GM18909 (cell line): ENCODE measurements around the gene SIX1.
A peak's percentile ranks its signal among the peaks of the same experiment; 100 is the strongest.

Experiments
- ATAC-seq: cut with Tn5 transposase; IDR thresholded peaks from one replicate; pipeline ENCODE4 v1.9.1; 2021; ENCODE audit warnings: mild to moderate bottlenecking; ENCODE audit not compliant: unreplicated experiment, poor library complexity

SIX1 gene

DNA sequence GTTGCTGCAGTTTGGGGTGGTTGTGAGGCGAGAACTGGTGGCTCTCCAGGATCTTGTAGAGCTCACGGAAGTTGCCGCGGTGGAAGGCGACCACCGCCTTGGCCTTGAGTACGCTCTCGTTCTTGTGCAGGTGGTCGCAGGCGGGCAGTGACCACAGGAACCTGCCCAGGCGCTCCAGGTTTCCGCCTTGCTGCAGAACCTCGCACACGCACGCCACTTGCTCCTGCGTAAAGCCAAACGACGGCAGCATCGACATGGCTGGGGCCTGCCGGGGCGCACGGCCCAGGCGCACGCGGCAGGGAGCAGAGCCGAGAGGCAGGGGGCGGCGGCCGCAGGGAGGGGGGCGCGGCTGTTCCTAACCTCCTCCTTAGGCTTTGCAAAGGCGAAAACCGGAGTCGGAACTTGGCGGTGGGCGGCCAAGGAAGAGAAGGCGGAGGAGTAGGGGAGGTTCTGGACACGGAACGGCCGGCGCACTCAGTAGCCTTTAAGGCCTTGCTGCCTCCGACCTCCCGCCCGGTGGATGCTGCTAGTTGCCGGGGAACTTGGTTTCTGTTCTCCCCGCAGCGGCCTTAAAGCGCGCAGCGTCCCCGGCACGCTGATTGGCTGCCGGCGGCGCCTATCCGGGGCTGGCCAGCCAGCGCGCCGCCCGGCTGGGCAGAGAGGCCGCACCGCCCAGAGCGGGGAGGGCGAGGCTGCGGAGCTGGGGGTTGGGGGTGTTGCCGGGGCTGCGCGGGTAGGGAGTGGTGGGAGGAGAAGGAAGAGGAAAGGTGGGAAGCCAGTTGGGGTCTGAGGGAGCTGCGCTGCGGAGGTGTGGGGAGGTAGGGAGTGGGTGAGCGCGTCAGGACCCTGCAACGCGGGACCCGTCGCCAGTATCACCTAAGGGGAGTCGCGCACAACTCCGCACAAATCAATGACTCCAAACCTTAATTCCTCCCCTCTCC is at the start of gene SIX1:
Gene SIX1, minus strand, starts transcription at position 544 of the 941 bp plus-strand sequence. Its CDS starts 288 bp downstream, at position 256.
- peak; percentile 69 for ATAC-seq

DNA sequence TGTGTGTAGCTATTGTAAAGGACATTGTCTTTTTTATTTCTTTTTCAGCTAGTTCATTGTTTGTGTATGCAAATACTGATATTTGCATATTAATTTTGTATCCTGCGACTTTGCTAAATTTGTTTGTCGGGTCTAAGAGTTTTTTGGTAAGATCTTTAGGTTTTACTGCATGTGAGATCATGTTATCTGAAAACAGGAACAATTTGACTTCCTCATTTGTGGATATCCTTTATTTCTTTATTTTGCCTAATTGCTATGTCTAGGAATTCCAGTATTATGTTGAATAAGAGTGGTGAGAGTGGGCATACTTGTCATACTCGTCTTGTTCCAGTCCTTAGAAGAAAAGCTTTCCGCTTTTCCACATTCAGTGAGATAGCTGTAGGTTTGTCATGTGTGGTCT is 46.0 kb upstream of the SIX1 start:
- no peak for ATAC-seq

DNA sequence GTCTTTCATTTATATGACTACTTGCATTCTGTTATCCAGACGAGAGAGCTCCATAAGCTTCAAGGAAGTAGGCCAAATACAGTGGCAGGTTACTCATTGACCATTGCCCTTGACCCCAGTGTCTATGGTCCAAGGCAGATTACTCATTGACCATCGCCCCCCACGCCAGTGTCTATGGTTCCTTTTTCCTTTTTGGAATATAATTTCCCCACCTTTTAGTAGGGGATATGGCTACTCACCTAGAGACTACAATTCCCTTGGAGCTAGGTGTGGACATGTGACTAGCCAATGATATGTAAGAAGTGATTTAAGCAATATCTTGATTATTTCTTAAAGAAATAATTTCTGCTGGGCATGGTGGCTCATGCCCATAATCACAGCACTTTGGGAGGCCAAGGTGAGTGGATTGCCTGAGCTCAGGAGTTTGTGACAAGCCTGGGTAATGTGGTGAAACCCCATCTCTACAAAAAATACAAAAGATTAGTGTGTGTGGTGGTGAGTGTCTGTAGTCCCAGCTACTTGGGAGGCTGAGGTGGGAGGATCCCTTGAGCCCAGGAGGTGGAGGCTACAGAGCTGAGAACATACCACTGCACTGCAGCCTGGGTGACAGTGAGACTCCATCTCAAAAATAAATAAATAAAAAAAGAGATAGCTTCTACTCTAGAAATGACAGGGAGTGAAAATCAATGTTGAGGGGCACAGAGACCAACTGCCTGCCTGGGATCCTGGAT is 42.3 kb upstream of the SIX1 start:
- no peak for ATAC-seq

DNA sequence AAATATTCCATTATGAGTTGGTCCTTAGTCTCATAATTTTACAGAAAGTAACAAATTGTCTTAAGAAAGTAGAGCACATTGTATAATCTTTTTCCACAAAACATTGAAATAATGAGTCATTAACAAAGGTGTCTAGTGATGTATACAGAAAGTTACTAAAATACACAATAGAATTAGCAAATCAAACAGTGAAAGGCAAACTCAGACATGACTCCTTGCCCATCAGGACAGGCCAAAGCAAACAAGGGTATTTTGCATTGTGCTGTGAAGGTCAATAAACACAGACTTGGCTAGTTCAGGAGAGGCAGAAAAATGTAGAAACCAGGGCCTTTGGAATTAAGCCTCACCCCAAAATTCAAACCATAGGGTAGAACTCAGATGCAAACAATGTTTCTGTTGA is 37.6 kb upstream of the SIX1 start:
- no peak for ATAC-seq

DNA sequence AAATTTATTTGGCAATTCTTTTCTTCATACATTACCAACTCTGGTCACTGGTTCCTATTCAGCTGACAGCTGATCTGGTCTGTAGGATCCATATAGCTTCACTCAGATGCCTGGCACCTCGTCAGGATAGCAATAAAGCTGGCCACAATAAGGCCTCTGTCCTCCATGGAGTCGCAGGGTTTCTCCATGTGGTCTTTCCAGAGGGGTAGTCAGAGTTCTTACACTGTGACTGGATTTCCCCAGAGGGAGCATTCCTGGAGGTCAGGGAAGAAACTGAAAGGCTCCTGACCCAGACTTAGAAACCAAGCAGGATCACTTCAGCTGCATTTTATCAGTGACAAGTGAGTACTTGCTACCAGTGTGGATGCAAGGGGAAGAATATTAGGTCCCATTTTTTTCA is 34.9 kb upstream of the SIX1 start:
- ATAC-seq: no peak

DNA sequence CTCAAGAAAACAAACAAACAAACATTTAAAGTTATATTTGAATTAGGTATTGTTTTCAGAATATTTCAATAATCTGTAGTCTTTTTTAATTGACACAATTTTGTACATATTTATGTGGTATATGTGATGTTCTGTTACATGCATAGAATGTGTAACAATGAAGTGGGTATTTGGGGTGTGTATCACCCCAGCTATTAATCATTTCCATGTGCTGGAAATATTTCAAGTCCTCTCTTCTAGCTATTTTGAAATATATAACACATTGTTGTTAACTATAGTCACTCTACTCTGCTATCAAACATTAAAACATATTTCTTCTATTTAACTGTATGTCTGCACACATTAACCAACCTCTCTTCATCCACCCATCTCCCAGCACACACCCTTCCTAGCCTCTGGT is 32.0 kb upstream of the SIX1 start:
- ATAC-seq: no peak

DNA sequence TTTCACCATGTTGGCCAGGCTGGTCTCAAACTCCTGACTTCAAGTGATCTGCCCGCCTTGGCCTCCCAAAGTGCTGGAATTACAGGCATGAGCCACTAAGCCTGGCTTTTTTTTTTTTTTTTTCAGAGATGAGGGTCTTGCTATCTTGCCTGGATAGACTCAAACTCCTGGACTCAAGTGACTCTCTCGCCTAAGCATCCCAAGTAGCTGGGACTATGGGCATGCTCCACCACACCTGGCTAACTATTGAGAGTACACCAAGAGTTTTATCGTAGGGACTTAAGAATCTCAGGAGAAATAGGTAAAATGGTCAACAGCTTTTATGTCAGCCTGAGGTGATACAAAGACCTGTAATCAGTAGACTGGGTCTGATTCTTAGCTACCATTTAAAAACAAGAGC is 31.2 kb upstream of the SIX1 start:
- no peak for ATAC-seq

DNA sequence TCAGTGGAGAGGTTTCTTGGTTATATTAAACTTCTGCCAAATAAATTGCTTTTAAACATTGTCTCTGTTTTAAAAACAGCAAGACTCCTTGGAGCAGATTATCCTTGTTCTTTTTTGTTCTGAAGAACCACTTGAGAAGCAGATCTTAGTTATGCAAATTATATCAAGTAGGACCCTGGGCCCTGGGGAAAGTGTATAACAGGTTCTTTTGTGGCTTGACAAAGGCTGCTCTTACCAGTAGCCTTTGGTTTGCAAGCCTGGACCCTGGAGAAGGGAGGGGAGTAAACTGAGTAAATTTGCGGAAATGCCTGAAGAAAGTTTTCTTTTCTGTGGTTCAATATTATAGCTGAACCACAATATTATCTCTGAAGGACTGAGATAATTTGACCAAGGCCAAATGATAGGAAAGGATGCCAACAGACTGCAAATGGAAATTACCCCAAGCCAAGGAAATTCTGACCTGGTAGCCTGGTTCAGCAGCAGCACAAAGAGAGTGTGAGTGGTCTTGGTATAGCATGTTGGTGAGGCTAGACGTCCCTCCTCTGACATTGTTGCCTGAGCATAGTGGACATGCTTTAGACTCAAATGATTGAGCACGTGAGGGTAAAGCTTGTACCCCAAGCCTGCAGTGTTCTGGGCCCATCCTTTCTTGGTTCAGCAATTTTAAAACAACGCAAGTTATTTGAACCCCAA is 30.4 kb upstream of the SIX1 start:
- ATAC-seq: no peak

DNA sequence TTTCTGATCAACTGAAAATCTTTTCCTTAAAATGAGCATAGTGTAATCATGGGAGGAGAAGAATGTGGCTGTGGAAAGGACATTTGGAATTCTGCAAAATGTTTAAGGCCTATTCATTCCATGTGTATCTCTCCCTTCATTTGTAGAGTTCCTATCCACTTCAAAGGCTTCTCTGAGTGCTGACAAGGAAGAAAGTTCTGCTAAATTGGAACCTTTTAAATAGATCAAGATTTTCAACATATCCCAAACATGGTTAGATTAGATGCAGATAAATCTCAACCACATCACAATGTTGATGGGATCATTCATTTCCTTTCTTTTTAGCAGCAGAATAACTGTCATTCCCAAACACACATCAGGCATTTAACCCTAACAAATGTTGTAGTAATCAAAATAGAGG is 28.4 kb upstream of the SIX1 start:
- ATAC-seq: no peak

DNA sequence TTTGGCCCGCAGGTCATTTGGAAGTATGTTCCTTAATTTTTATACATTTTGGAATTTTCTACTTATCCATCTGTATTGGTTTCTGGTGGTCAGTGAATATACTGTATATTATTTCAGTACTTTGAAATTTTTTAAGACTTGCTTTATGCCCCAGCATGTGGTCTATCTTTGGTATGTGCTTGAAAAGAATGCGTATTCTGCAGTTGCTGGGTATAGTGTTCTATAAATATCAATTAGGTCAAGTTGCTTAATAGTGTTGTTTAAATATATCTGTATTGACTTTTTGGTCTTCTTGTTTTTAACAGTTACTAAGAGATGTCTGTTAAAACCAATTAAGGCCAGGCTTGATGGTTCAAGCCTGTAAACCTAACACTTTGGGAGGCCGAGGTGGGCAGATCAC is 21.7 kb upstream of the SIX1 start:
- ATAC-seq: no peak

DNA sequence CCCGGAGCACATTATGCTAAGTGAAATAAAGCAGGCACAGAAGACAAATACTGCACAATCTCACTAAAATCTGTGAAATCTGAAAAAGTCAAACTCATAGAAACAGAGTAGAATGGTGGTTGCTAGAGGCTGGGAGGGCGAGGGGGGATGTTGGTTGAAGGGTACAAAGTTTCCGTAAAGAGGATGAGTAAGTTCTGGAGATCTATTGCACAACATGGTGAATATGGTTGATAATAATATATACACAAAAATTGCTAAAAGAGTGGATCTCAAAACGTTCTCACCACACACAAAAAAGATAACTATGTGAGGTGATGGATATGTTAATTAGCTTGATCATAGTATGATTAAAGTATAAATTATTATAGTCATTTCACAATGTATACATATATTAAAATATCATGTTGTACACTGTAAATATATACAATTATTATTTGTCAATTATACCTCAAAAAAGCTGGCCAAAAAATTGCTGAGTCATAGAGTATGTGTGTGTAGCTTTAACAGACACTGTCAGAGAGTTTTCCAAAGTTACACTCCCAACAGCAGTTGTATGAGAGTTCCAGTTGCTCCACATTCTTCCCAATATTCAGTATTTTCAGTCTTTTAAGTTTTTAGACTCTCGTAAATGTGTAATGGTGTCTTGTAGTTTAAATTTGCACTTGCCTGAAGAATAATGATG is 19.3 kb upstream of the SIX1 start:
- ATAC-seq: no peak

DNA sequence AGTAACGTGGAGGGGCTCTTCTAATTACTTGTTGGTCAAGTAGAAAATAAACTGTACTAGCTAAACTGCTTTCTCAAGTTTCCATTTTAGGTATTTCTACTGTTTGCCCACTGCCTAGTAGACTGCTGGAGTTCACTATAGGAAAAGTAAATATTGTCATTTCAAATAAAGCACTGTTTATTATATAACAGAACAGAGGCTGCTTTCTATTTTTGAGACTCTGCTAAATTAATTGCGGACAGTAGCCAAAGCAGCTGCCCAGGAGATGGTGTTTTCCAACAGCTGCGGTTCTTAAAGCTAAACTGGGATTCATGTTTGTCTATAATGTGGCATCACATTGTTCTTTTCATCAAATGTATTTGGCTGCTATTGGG is 15.9 kb upstream of the SIX1 start:
- ATAC-seq: no peak

DNA sequence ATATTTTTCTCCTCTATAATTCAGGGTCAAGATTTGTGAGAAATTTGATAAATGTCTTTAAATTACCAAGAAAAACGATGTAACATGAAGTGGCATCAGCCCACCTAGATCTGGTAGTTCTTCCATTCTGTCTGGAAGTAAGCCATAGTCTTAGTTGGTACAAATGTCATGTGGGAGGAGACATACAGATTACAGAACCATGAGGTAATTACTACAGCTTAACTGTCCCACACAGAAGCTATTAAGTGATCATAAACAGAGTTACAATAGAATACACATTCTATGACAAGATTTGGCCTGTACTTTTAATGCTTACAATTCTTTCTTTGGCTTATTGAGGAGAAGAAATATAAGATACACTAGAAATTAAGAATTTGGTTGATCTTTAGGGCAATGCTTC is 13.7 kb upstream of the SIX1 start:
- ATAC-seq: no peak

DNA sequence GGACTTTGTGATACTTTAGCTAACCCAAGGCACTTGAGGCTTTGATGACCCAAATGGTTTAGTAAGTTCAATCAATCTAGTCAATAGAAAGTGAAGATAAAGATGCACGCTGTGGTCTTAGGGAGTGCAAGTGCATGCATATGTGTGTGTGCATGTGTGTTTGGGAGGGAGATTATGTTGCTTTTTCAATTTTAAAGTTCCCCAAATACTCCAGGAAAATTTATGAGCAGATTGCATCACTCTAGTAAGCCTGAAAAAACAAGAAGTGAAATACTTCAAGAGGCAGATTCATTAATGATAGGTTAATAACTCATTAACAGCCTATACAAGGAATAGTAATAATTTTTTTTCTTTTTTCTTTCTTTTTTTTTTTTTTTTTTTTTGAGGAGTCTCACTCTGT is 12.4 kb upstream of the SIX1 start:
- no peak for ATAC-seq

DNA sequence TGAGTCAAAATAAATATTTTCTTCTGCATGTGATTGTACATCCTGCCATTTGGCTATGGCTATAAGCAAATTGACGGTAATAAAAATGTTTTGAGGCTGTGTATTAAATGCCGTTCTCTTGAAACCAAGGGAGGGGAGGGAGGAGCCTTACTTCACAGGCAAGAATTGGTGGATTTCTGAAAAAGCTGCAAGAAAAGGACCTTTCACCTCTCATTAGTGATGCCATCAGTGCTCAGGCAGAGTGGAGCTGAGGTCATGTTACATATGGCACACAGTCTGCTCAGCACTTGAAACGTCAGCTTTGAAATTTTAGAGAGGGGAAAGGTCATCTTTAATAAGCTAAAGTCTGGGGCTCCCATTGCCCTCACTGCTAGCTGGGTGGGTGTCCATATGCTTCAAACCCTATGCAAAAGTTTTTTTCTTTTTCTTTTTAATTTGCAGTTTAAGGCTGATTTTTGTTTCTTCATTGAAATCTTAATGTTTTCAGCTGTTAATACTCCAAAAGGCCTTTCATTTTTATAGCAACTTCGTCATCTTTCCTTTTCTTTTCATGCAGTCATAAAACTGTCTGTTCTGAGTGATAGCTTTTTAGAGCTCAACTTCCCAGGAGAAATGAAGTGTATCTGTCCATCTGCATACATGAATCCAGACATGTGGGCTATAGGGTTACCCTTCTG is 9.8 kb upstream of the SIX1 start:
- no peak for ATAC-seq

DNA sequence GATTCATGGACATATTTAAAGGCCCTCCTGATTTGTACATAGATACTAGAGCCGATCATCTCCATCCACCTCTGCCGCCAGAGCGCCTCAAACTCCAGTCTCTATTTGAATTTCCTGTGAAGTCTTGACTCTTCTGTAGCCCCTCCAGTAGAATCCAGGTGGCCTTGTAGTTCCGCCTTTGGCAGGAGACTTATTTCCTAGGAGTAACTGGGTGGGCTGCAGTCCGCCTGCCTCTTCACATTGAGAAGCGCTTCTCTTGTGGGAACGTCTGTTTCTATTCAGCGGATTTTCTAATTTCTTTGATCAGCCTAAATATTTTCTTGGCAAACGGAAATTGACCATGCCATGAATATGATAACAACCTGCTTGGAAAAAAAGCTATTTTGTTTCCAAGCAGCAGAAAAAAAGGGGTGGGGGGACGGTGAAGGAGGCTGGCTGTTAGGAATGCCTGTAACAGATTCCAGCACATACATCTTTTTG is 9.0 kb upstream of the SIX1 start:
- no peak for ATAC-seq

DNA sequence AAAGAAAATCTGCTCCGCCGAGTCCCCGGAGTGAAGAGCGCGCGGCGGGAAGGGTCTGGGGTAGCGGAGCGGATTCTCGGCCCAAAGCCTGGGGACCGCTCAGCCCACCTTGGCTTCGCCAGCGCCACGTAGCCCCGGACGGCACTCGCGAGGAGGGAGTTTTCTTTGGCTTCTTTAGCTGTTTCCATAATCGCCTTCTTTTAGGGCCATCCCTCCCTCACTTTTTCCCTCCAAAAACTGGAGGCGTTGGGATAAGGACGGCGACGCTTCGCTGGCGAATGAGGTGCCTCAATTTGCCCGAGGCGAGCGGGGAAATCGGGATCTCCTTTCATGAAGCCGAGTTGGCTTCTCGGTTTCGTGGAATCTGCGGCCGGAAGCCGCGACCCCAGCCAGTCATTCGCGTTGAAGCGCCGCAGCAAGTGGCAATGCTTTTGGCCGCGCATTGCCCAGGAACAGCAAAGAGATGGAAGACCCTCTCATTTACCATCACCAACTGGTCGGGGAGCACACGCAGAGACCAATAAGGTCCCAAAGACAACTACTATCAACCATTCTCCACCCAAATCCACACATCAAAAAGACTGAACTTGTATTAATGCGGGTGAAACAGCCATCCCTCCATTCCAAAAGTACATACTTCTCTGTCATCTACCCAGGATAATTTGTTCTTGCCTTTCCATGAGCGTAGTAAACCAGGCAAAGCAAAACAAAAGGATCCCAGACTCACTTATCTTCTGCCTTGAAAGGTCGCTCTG is 8.4 kb upstream of the SIX1 start:
- no peak for ATAC-seq

DNA sequence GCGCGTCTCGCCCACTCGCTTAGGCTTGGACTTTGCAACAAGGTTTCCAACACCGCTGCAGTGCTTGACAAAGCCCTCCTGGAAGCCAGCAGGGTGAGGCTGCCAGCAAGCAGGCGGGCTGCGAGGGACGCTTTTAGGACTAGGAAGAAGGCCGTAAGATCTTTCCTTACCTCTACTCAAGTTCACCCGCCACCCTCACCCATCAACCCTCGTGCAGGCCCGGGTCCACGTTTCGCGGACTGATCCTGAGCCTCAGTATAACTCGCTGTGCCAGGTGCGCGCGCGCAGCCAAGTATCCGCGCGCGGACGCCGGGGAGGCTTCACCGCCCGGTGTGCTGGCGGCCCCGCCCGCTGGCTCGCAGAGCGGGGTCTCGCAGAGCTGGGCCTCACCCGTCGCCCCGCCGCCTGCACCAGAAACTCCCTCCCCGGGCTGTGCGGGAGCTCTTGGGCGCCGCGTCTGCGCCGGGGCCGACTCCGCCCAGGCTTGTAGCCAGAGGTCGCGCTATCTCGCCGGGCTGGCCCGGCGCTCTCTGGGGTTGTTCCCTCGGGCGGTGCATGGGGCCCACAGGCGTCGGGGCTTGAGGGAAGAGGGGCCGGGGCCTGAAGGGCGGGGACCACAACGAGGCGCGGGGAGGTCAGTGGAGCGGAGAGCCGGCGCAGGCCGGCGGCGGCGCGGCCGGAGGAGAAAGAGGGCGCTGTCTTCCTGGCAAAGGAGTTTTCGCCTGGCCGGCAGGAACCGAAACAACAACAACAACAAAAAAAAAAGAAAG is 7.6 kb upstream of the SIX1 start:
- peak; percentile 85 for ATAC-seq
